Cardiac atrium fibroblast (primary cell): ENCODE data around the gene BABAM1. TPM values are rescaled to one million over a fixed set of nuclear protein-coding genes. Genes with fewer than 3 reads are reported as not detected.

Source experiments
- total RNA-seq: library from RNA; depleted of rRNA; stranded (reverse); fragments of >200 nt; gene quantifications from 2 replicates; pipeline ENCODE4 v1.2.3, GENCODE V29; 2015

The BABAM1 gene
- 64.3 and 84.5 TPM in 2 replicates for total RNA-seq

GRCh38 chr19:17266975-17267788, at the start of gene BABAM1:
TSS of gene BABAM1 (plus strand) at chr19:17267443. CDS start at chr19:17268807, 1,364 bp downstream.

GRCh38 chr19:17226002-17226933, 41.0 kb upstream of the BABAM1 start, which contains the start of gene OCEL1:
TSS of gene OCEL1 (plus strand) at chr19:17226226. CDS start at chr19:17226248, 22 bp downstream.

GRCh38 chr19:17245535-17245984, 21.7 kb upstream of the BABAM1 start, which contains the start of gene NR2F6:
TSS of gene NR2F6 (minus strand) at chr19:17245919. CDS start at chr19:17245220, 699 bp downstream.

GRCh38 chr19:17264641-17264979, 2.6 kb upstream of the BABAM1 start, which contains the start of gene USHBP1:
TSS of gene USHBP1 (minus strand) at chr19:17264745. CDS start at chr19:17264299, 446 bp downstream.

GRCh38 chr19:17281391-17282304, 14.4 kb downstream of the BABAM1 start, which contains the start of gene ANKLE1:
TSS of gene ANKLE1 (plus strand) at chr19:17281901. CDS start at chr19:17281921, 20 bp downstream.

GRCh38 chr19:17303167-17303939, 36.1 kb downstream of the BABAM1 start, which contains the start of gene ABHD8:
TSS of gene ABHD8 (minus strand) at chr19:17303425. CDS start at chr19:17301616, 1,809 bp downstream.

GRCh38 chr19:17305517-17306284, 38.5 kb downstream of the BABAM1 start, which contains the start of gene MRPL34:
TSS of gene MRPL34 (plus strand) at chr19:17305872. CDS start at chr19:17305893, 21 bp downstream.

GRCh38 chr19:17309198-17309964, 42.1 kb downstream of the BABAM1 start, which contains the start of gene DDA1:
TSS of gene DDA1 (plus strand) at chr19:17309563. CDS start at chr19:17309655, 92 bp downstream.

Other genes with a start within 250 kb of the BABAM1 start
- gene CPAMD8, start 240.6 kb upstream of the BABAM1 start, total RNA-seq, result 0.36 and 0.81 TPM in 2 replicates
- 2.4 and 3.8 TPM in 2 replicates for gene HAUS8, start 192.0 kb upstream of the BABAM1 start, total RNA-seq
- gene MYO9B, start 191.7 kb upstream of the BABAM1 start, total RNA-seq, result 39.5 and 53.3 TPM in 2 replicates
- gene USE1, start 52.1 kb upstream of the BABAM1 start, total RNA-seq, result 19.9 and 31.4 TPM in 2 replicates
- gene OCEL1, start 41.2 kb upstream of the BABAM1 start, total RNA-seq, result 6.2 and 6.7 TPM in 2 replicates
- gene NR2F6, start 21.5 kb upstream of the BABAM1 start, total RNA-seq, result 39.9 and 62.5 TPM in 2 replicates
- 0.36 and 0.81 TPM in 2 replicates for gene USHBP1, start 2.7 kb upstream of the BABAM1 start, total RNA-seq
- gene ANKLE1, start 14.5 kb downstream of the BABAM1 start, total RNA-seq, result 0.49 TPM in 1 of 2 replicates, not detected in the other
- gene ABHD8, start 36.0 kb downstream of the BABAM1 start, total RNA-seq, result 7.3 and 7.8 TPM in 2 replicates
- 45.9 and 70.3 TPM in 2 replicates for gene MRPL34, start 38.4 kb downstream of the BABAM1 start, total RNA-seq
- gene DDA1, start 42.1 kb downstream of the BABAM1 start, total RNA-seq, result 25.3 and 47.7 TPM in 2 replicates
- gene ANO8, start 67.4 kb downstream of the BABAM1 start, total RNA-seq, result 0.97 and 2.5 TPM in 2 replicates
- gene GTPBP3, start 70.1 kb downstream of the BABAM1 start, total RNA-seq, result 12.5 and 16.7 TPM in 2 replicates
- gene PLVAP, start 109.9 kb downstream of the BABAM1 start, total RNA-seq, result 1.1 and 3.6 TPM in 2 replicates
- not detected in 2 replicates for gene CCDC194, start 126.8 kb downstream of the BABAM1 start, total RNA-seq
- 1.6 TPM in 1 of 2 replicates, not detected in the other for gene BST2, start 138.2 kb downstream of the BABAM1 start, total RNA-seq
- 92.5 and 110 TPM in 2 replicates for gene MVB12A, start 152.6 kb downstream of the BABAM1 start, total RNA-seq
- not detected in 2 replicates for gene TMEM221, start 181.2 kb downstream of the BABAM1 start, total RNA-seq
- not detected in 2 replicates for gene NXNL1, start 193.5 kb downstream of the BABAM1 start, total RNA-seq
- gene SLC27A1, start 203.1 kb downstream of the BABAM1 start, total RNA-seq, result 17.0 and 35.4 TPM in 2 replicates
- gene PGLS, start 244.2 kb downstream of the BABAM1 start, total RNA-seq, result 77.9 and 99.3 TPM in 2 replicates